ENCODE data around the gene FAM216A. TPM values are rescaled to one million over a fixed set of nuclear protein-coding genes. Genes with fewer than 3 reads are reported as not detected.

Gene FAM216A
- 6.7 and 12.1 TPM in 2 replicates for total RNA-seq

GRCh38 chr12:110468214-110469048 lies at the start of gene FAM216A, which contains the start of gene GPN3:
Gene FAM216A, plus strand, starts transcription at chr12:110468845. Its CDS starts 31 bp downstream, at chr12:110468876.
Gene GPN3, minus strand, starts transcription at chr12:110468257. Its CDS starts 54 bp downstream, at chr12:110468203.

GRCh38 chr12:110449799-110450497 lies 18.7 kb upstream of the FAM216A start, which contains the start of gene ARPC3:
Gene ARPC3, minus strand, starts transcription at chr12:110450337. Its CDS starts 77 bp downstream, at chr12:110450260.

GRCh38 chr12:110501752-110502738 lies 33.4 kb downstream of the FAM216A start, which contains the start of the genes RAD9B and VPS29:
Gene RAD9B, plus strand, starts transcription at chr12:110502331. Its CDS starts 7 bp downstream, at chr12:110502338.
Gene VPS29, minus strand, starts transcription at chr12:110502111. Its CDS starts 60 bp downstream, at chr12:110502051.

Other genes starting within 250 kb of the FAM216A start
- 200 and 258 TPM in 2 replicates for gene ATP2A2, start 187.6 kb upstream of the FAM216A start, total RNA-seq
- 40.9 and 53.2 TPM in 2 replicates for gene ANAPC7, start 65.1 kb upstream of the FAM216A start, total RNA-seq
- gene ARPC3, start 18.5 kb upstream of the FAM216A start, total RNA-seq = 659 and 775 TPM in 2 replicates
- gene GPN3, start 588 bp upstream of the FAM216A start, total RNA-seq = 17.0 and 20.9 TPM in 2 replicates
- 92.9 and 96.6 TPM in 2 replicates for gene VPS29, start 33.3 kb downstream of the FAM216A start, total RNA-seq
- 0.49 TPM in 1 of 2 replicates, not detected in the other for gene RAD9B, start 33.5 kb downstream of the FAM216A start, total RNA-seq
- gene PPTC7, start 114.5 kb downstream of the FAM216A start, total RNA-seq = 7.1 and 9.6 TPM in 2 replicates
- gene TCTN1, start 145.3 kb downstream of the FAM216A start, total RNA-seq = 13.5 and 17.8 TPM in 2 replicates
- 0.78 and 1.3 TPM in 2 replicates for gene HVCN1, start 220.3 kb downstream of the FAM216A start, total RNA-seq